Osteocyte (in vitro differentiated cells): ENCODE results near the gene ELF2. TPM values are rescaled to one million over a fixed set of nuclear protein-coding genes. Genes with fewer than 3 reads are reported as not detected.

Experiments used
- DNase-seq: peaks from one replicate; pipeline ENCODE4 v3.0.0; 2021; ENCODE audit warnings: mixed read lengths; ENCODE audit not compliant: unreplicated experiment; ENCODE audit errors: extremely low spot score
- H3K27ac Mint-ChIP-seq: one replicate; pipeline ENCODE4 v1.8.0; 2021; ENCODE audit warnings: mild to moderate bottlenecking, mixed read lengths; ENCODE audit not compliant: unreplicated experiment
- H3K27me3 Mint-ChIP-seq: one replicate; pipeline ENCODE4 v1.8.0; 2021; ENCODE audit warnings: mixed read lengths; ENCODE audit not compliant: unreplicated experiment
- H3K36me3 Mint-ChIP-seq: one replicate; pipeline ENCODE4 v1.8.0; 2021; ENCODE audit warnings: mixed read lengths; ENCODE audit not compliant: unreplicated experiment
- H3K4me1 Mint-ChIP-seq: one replicate; pipeline ENCODE4 v1.8.0; 2021; ENCODE audit warnings: mixed read lengths; ENCODE audit not compliant: unreplicated experiment
- H3K4me3 Mint-ChIP-seq: one replicate; pipeline ENCODE4 v1.8.0; 2021; ENCODE audit warnings: mild to moderate bottlenecking, moderate library complexity, mixed read lengths; ENCODE audit not compliant: unreplicated experiment
- H3K9me3 Mint-ChIP-seq: one replicate; pipeline ENCODE4 v1.8.0; 2021; ENCODE audit warnings: mixed read lengths; ENCODE audit not compliant: unreplicated experiment
- total RNA-seq: library from RNA; stranded (reverse); gene quantifications from 2 replicates; pipeline ENCODE4 v1.2.1, GENCODE V29; 2021
- TF ChIP-seq, protein P1 (sequence below): fragments of 200-600 bp; sonication (generic); IDR thresholded peaks from 2 replicates; pipeline ENCODE4 v1.5.0; 2021; ENCODE audit warnings: antibody characterized with exemption, mild to moderate bottlenecking, moderate library complexity

ELF2 gene
- total RNA-seq, 1 donor from 2014 or later: 47.6 TPM

DNA sequence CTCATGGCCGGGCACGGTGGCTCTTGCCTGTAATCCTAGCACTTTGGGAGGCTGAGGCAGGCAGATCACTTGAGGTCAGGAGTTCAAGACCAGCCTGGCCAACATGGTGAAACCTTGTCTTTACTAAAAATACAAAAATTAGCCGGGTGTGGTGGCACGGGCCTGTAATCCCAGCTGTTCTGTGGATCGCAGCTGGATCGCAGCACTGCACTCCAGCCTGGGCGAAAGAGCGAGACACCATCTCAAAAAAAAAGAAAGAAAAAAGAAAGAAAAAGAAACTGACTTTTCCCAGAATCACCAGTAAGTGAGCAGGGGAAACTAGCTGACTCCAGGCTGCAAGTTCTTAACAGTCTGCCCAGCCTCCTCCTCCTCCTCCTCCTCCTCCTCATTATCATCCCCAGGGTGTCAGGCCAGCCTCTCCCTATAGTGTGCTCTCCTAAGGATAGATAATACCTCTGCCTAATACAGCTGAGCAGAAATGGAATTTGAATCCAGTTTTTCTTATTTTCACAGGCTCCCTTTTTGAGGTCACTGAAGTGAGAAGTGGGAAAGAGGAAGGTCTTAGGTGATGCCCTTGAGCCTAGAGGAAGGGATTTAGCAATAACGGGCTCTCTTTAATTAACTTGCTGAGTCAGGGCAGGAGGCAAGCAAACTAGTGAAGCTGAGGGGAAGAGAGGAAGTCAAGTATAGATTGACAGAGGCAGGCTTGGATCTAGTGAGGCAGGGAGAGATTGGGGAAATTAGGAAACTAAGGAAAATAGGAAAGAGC, 11.8 kb upstream of the ELF2 start:
- TF ChIP-seq, protein P1, sequence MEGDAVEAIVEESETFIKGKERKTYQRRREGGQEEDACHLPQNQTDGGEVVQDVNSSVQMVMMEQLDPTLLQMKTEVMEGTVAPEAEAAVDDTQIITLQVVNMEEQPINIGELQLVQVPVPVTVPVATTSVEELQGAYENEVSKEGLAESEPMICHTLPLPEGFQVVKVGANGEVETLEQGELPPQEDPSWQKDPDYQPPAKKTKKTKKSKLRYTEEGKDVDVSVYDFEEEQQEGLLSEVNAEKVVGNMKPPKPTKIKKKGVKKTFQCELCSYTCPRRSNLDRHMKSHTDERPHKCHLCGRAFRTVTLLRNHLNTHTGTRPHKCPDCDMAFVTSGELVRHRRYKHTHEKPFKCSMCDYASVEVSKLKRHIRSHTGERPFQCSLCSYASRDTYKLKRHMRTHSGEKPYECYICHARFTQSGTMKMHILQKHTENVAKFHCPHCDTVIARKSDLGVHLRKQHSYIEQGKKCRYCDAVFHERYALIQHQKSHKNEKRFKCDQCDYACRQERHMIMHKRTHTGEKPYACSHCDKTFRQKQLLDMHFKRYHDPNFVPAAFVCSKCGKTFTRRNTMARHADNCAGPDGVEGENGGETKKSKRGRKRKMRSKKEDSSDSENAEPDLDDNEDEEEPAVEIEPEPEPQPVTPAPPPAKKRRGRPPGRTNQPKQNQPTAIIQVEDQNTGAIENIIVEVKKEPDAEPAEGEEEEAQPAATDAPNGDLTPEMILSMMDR: no peak

DNA sequence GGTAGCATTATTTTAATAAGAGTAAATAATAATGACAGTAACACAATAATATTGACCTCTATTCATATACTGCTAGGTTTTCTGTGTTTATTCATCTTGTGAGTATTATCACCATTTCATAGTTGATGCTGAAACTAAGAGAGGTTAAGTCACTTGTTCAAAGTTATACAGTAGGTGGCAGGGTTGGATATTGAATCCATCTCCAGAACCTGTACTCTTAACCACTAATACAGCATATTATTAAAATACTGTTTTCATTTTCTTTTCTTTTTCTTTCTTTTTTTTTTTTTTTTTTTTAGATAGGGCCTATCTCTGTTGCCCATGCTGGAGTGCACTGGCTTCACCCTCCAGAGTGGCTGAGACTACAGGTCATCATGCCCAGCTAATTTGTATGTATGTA, 7.1 kb upstream of the ELF2 start:
- no peak for DNase-seq
- H3K27me3 Mint-ChIP-seq: no peaks in the 10 kb centered on the region
- H3K4me3 Mint-ChIP-seq: no peak overlapping the region
- no peaks in the 10 kb centered on the region for H3K4me1 Mint-ChIP-seq
- no peaks in the 10 kb centered on the region for H3K9me3 Mint-ChIP-seq
- H3K36me3 Mint-ChIP-seq: no peaks in the 10 kb centered on the region
- TF ChIP-seq, protein P1: peak; percentile 54
- H3K27ac Mint-ChIP-seq: no peak overlapping the region

More for the DNA sequence above, 11.8 kb upstream of the ELF2 start:
- Mint-ChIP-seq H3K36me3 (no peaks in the 10 kb centered on the region), H3K4me3 (no peak overlapping the region), H3K27ac (no peak overlapping the region), H3K4me1 (no peaks in the 10 kb centered on the region), H3K27me3 (no peaks in the 10 kb centered on the region), H3K9me3 (no peaks in the 10 kb centered on the region)
- no peak for DNase-seq

DNA sequence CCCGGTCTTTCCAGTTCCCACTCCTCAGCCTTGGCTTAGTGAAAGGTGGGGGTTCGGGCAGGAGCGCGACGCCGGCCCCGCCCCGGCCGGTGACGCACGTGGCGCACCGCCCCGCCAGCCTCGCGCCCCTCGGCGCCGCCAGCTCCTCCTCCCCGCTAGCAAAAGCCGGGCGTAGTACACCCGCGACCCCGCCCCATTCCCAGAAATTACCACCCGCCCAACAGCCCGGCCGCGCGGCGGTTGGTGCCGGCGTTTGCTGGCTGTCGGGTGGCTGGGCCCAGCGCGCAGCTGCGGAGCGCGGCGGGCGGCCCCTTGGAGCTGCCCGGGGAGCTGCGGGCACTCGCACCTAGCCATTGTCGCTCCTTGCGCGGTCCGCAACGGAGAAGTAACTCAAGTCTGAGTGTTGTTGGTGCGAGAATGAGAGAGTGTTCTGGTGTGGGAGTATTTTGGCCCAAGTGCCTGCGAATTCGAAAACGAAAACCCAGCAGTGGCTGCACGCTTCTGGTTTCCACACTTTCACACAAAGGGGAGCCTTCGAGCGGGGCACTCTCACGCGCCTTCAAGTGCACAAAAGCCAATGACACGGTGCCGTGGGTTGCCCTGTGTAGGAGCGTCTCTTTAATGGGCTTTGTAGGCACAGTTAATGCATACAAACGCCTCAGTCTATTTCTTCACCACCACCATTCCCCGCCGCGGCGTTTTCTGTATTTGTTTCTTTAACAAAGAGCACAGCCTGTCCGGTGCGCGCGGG, 1.0 kb upstream of the ELF2 start:
- H3K27ac Mint-ChIP-seq: peak overlapping the region; percentile 97
- H3K9me3 Mint-ChIP-seq: no peaks in the 10 kb centered on the region
- H3K4me3 Mint-ChIP-seq: peak overlapping the region; percentile 94
- TF ChIP-seq, protein P1: no peak
- H3K27me3 Mint-ChIP-seq: no peaks in the 10 kb centered on the region
- peaks cover 13% of the 10 kb centered on the region for H3K4me1 Mint-ChIP-seq
- DNase-seq: peak; percentile 99
- no peaks in the 10 kb centered on the region for H3K36me3 Mint-ChIP-seq

DNA sequence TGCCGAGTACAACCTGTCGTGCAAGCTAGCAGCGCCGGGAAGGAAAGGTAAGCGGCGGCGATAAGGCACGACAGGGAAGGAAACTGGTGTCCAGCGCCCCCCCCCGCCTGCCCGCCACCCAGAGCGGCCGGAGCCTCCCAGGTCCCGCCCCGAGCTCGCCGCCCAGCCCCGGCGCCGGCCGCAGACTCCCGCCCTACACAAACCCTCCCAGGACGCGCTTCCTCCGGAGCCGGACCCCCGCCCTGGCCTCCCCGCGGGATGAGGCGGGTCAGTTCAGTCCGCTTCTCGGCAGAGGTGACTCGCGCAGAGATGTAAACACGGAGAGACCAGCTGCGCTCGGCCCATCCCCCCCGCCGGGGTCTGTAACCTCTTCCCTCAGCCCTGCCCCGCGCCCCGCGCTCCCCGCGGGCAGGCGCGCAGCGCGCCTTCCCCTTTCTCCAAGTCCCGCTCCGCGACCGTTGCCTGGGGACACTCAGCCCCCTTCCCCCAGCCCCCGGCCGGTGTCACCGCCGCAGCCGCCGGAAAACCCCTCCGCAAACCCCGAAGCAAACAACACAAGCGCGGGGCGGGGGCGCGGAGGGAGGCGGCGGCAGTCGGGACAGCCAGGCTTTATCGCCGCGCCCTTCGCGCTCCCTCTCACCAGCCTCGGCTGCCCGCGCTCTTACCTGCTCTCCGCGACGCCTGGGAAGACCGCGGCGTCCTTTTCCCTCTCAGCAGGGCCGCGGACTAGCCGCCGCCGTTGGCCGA, 543 bp downstream of the ELF2 start:
- no peaks in the 10 kb centered on the region for H3K36me3 Mint-ChIP-seq
- peak overlapping the region; percentile 92 for H3K27ac Mint-ChIP-seq
- TF ChIP-seq, protein P1: no peak
- H3K4me1 Mint-ChIP-seq: peaks cover 23% of the 10 kb centered on the region
- H3K9me3 Mint-ChIP-seq: no peaks in the 10 kb centered on the region
- DNase-seq: peak; percentile 89
- peak overlapping the region; percentile 94 for H3K4me3 Mint-ChIP-seq
- H3K27me3 Mint-ChIP-seq: no peaks in the 10 kb centered on the region
